ENCODE data around the gene CSGALNACT2. TPM values are rescaled to one million over a fixed set of nuclear protein-coding genes. Genes with fewer than 3 reads are reported as not detected.

The CSGALNACT2 gene
- total and polyA plus RNA-seq, 8 donors = 2.3 to 8.6 (median 4.9) TPM

GRCh38 chr10:43125881-43126731, 12.1 kb upstream of the CSGALNACT2 start:
- no peak for ATAC-seq

GRCh38 chr10:43126759-43127424, 11.4 kb upstream of the CSGALNACT2 start:
- Histone ChIP-seq H3K27me3 (no peaks in the 10 kb centered on the region), H3K4me3 (no peak overlapping the region), H3K4me1 (no peaks in the 10 kb centered on the region), H3K27ac (no peak overlapping the region), H3K36me3 (no peaks in the 10 kb centered on the region), H3K9me3 (no peaks in the 10 kb centered on the region)
- ATAC-seq (no peak), FAIRE-seq (no peak), DNase-seq (peak in 2 of 6 donors; percentile 10 to 14)
- WGBS, 2 donors = 69 to 79% methylated on average over 7 of the region's 7 CpGs
- TF ChIP-seq CTCF (IDR thresholded peaks at IDR 0.05) = no peak
- intact Hi-C loops (cut with DNase I) = no loop called here

More at GRCh38 chr10:43125881-43126731, 12.1 kb upstream of the CSGALNACT2 start:
- H3K27ac ChIP-seq = no peak overlapping the region
- no peaks in the 10 kb centered on the region for H3K4me1 ChIP-seq
- no peaks in the 10 kb centered on the region for H3K9me3 ChIP-seq
- TF ChIP-seq CTCF (IDR thresholded peaks at IDR 0.05) = no peak
- no peaks in the 10 kb centered on the region for H3K36me3 ChIP-seq
- FAIRE-seq = no peak
- WGBS, 2 donors = 75 to 84% methylated on average over 23 of the region's 23 CpGs
- H3K4me3 ChIP-seq = no peak overlapping the region
- intact Hi-C loops (cut with DNase I) = no loop called here
- H3K27me3 ChIP-seq = no peaks in the 10 kb centered on the region
- DNase-seq = peak in 2 of 6 donors; percentile 4 to 8

GRCh38 chr10:43127442-43127841, 10.8 kb upstream of the CSGALNACT2 start:
- no peaks in the 10 kb centered on the region for H3K27me3 ChIP-seq
- DNase-seq (peak in 1 of 6 donors; percentile 8), FAIRE-seq (no peak), ATAC-seq (peak in 1 of 4 donors; percentile 47)
- H3K27ac ChIP-seq = no peak overlapping the region
- H3K4me3 ChIP-seq = no peak overlapping the region
- no peak for TF ChIP-seq CTCF (IDR thresholded peaks at IDR 0.05)
- no peaks in the 10 kb centered on the region for H3K4me1 ChIP-seq
- H3K36me3 ChIP-seq = no peaks in the 10 kb centered on the region
- H3K9me3 ChIP-seq = no peaks in the 10 kb centered on the region
- intact Hi-C loops (cut with DNase I) = no loop called here
- WGBS, 2 donors = 59 to 74% methylated on average over 9 of the region's 9 CpGs

- FAIRE-seq (no peak), DNase-seq (no peak), ATAC-seq (no peak)
- intact Hi-C loops (cut with DNase I) = no loop called here
- WGBS, 2 donors = 65 to 73% methylated on average over 8 of the region's 8 CpGs
- Histone ChIP-seq H3K27me3 (no peaks in the 10 kb centered on the region), H3K27ac (no peak overlapping the region), H3K4me3 (no peak overlapping the region), H3K36me3 (no peaks in the 10 kb centered on the region), H3K4me1 (no peaks in the 10 kb centered on the region), H3K9me3 (no peaks in the 10 kb centered on the region)
- TF ChIP-seq CTCF (IDR thresholded peaks at IDR 0.05) = no peak
Measured at GRCh38 chr10:43128331-43128730, 9.9 kb upstream of the CSGALNACT2 start.
